Sigmoid colon (tissue), 7 donors: ENCODE results near the gene MACROD2. TPM values are rescaled to one million over a fixed set of nuclear protein-coding genes. Genes with fewer than 3 reads are reported as not detected.

Source experiments
- DNase-seq: peaks from one replicate; pipeline ENCODE4 v3.0.0-alpha.2; 2019
- H3K27ac ChIP-seq, 4 donors: fragments of 200-600 bp; sonication (generic); one replicate each; pipeline ENCODE4 v1.5.1; 2016 to 2019; ENCODE audit warnings: mild to moderate bottlenecking in 1 of 4
- H3K27me3 ChIP-seq, 3 donors: fragments of 200-600 bp; sonication (generic); one replicate each; pipeline ENCODE4 v1.5.1; 2019; ENCODE audit warnings: mild to moderate bottlenecking in 1 of 3
- H3K36me3 ChIP-seq, 4 donors: fragments of 200-600 bp; sonication (generic); one replicate each; pipeline ENCODE4 v1.5.1; 2016 to 2019
- H3K4me1 ChIP-seq, 4 donors: fragments of 200-600 bp; sonication (generic); one replicate each; pipeline ENCODE4 v1.5.1; 2017 to 2019
- H3K4me3 ChIP-seq, 4 donors: fragments of 200-600 bp; sonication (generic); one replicate each; pipeline ENCODE4 v1.5.1; 2017 to 2019; ENCODE audit warnings: mild to moderate bottlenecking in 2 of 4, moderate library complexity in 1 of 4
- H3K9me3 ChIP-seq, 4 donors: fragments of 200-600 bp in 3 of 4; sonication (generic) in 3 of 4; one replicate each; pipeline versions ENCODE4 v1.5.1 to v1.6.1; 2013 to 2019
- CTCF ChIP-seq, 4 experiments: fragments of 450-650 bp in 3 of 4; fragments of 200-600 bp in 1 of 4; IDR thresholded peaks; one replicate each; pipeline ENCODE4 v1.5.1; 2016 to 2019; ENCODE audit warnings: antibody characterized with exemption in 4 of 4, mild to moderate bottlenecking in 3 of 4, moderate library complexity in 2 of 4
- EP300 ChIP-seq, 4 donors: sonication (generic); formaldehyde crosslinking; IDR thresholded peaks; one replicate each; pipeline ENCODE4 v1.6.1; 2017; ENCODE audit warnings: antibody characterized with exemption in 4 of 4
- POLR2A ChIP-seq, 2 donors: fragments of 450-650 bp; IDR thresholded peaks; one replicate each; pipeline ENCODE4 v1.6.1; 2016; ENCODE audit warnings: antibody characterized with exemption in 2 of 2, mild to moderate bottlenecking in 2 of 2, moderate library complexity in 2 of 2
- POLR2AphosphoS5 ChIP-seq, 4 donors: sonication (generic); formaldehyde crosslinking; IDR thresholded peaks; one replicate each; pipeline ENCODE4 v1.6.1; 2017; ENCODE audit warnings: antibody characterized with exemption in 4 of 4
- WGBS, 2 donors: extraction: QIAGEN DNeasy Blood & Tissue Kit; methylation state at CpG; one replicate each; pipeline ENCODE4 v1.1.7; 2013; 5-methylcytosine and 5-hydroxymethylcytosine counted together
- intact Hi-C: fragments of 100-400 bp; cut with DNase I; formaldehyde crosslinking; loops from one replicate; pipeline ENCODE4 v1.15.1; 2023
- polyA plus RNA-seq, 3 donors: library from polyadenylated mRNA; stranded (reverse); fragments of 200-250 nt; gene quantifications; one replicate each; pipeline ENCODE4 v1.2.3, GENCODE V29; 2013
- total RNA-seq, 4 donors: library from RNA; depleted of rRNA; stranded (reverse); fragments of >200 nt; gene quantifications; one replicate each; pipeline ENCODE4 v1.1.0, GENCODE V29; 2016
- donor health status: healthy with polysubstance abuse.
- donor health status: Bipolar disorder and iron deficiency.
- donor health status: healthy.

Gene MACROD2
- total and polyA plus RNA-seq, 7 donors: 1.2 to 22.4 (median 5.8) TPM

DNA sequence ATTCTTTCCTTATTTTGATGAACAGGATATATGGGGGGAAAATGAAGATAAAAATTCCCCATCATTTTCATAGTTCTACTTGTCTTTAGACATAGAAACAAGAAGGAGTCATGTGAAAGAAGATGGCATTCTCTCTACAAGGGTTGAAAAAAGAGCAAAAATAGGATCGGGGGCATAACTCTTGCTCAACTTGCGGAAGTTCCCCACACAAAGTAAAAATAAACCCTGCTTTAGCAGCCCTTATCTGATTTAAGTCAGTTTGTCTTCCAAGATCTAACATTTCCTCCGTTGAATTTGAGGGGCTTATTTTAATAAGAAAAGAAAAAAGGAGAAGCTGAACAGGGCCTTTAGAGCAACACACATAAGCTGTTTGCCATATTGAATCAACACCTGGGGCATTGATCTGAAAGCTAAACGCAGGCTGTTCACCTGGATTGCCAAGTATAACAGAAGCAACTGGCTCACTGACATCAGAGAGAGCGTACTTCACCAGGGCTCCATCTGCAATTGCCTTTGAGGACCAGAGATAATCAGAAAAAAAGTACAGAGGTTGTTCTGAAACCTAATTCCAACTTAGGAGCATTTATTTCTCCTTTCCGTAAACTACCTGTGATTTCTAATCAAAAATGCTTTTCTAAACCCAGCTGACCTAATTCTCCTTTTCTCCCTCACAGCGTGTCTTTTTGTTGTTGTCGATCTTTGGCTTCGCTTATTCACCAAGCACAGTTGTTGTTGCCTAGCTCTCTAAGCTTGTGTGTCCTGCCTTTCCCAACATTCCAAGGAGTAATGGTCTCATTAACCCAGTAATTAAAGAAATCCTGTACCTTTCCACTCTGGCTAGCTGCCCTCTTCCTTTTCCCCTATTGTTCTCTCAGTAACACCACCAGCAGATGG lies 2010.0 kb downstream of the MACROD2 start:
- no peak for DNase-seq
- Histone ChIP-seq H3K27ac (no peak overlapping the region), H3K27me3 (no peaks in the 10 kb centered on the region), H3K9me3 (no peaks in the 10 kb centered on the region), H3K36me3 (no peaks in the 10 kb centered on the region), H3K4me1 (peaks cover 0 to 4% (median 0%) of the 10 kb centered on the region in 4 donors), H3K4me3 (no peak overlapping the region)
- 74 to 83% methylated on average over 9 of the region's 9 CpGs for WGBS, 2 donors
- TF ChIP-seq EP300 (IDR thresholded peaks at IDR 0.05) (no peak), POLR2A (IDR thresholded peaks at IDR 0.05) (no peak), POLR2AphosphoS5 (IDR thresholded peaks at IDR 0.05) (no peak), CTCF (IDR thresholded peaks at IDR 0.05) (no peak)
- intact Hi-C loops: no loop called here

GRCh38 chr20:16005915-16006493 lies 2010.7 kb downstream of the MACROD2 start:
- intact Hi-C loops: no loop called here
- H3K4me3 ChIP-seq: no peak overlapping the region
- DNase-seq: no peak
- no peak for TF ChIP-seq EP300 (IDR thresholded peaks at IDR 0.05)
- no peak for TF ChIP-seq POLR2AphosphoS5 (IDR thresholded peaks at IDR 0.05)
- no peak for TF ChIP-seq POLR2A (IDR thresholded peaks at IDR 0.05)
- no peak for TF ChIP-seq CTCF (IDR thresholded peaks at IDR 0.05)
- no peak overlapping the region for H3K27ac ChIP-seq
- WGBS, 2 donors: 85 to 88% methylated on average over 2 of the region's 2 CpGs
- H3K36me3 ChIP-seq: no peaks in the 10 kb centered on the region
- H3K9me3 ChIP-seq: no peaks in the 10 kb centered on the region
- no peaks in the 10 kb centered on the region for H3K27me3 ChIP-seq
- H3K4me1 ChIP-seq: peaks cover 0 to 4% (median 0%) of the 10 kb centered on the region in 4 donors

GRCh38 chr20:16007164-16007563 lies 2011.8 kb downstream of the MACROD2 start:
- intact Hi-C loops: no loop called here
- H3K27me3 ChIP-seq: no peaks in the 10 kb centered on the region
- 78 to 82% methylated on average over 3 of the region's 3 CpGs for WGBS, 2 donors

DNA sequence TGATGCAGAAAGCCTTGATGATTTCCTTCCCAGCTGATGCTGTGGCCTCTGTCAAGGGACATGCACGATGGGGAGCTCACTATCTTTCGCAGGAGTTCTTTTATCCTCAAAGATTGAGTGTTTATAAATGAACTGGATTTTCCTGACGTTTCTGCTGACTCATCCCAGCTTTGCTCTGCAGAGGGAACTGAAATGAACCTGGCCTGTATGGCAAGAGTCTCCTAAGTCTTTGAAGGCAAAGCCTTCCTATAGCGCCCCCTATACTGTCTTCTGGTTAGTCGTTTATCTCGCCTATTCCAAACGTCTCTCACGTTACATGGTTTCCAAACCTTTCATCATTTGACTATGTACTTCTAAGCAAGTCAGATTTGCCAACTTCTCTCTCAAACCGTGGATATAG lies 2012.6 kb downstream of the MACROD2 start:
- Histone ChIP-seq H3K4me1 (peaks cover 0 to 4% (median 0%) of the 10 kb centered on the region in 4 donors), H3K27me3 (no peaks in the 10 kb centered on the region), H3K4me3 (no peak overlapping the region), H3K36me3 (no peaks in the 10 kb centered on the region), H3K9me3 (no peaks in the 10 kb centered on the region), H3K27ac (no peak overlapping the region)
- DNase-seq: no peak
- 75 to 76% methylated on average over 9 of the region's 9 CpGs for WGBS, 2 donors
- intact Hi-C loops: no loop called here
- TF ChIP-seq CTCF (IDR thresholded peaks at IDR 0.05) (no peak), POLR2A (IDR thresholded peaks at IDR 0.05) (no peak), EP300 (IDR thresholded peaks at IDR 0.05) (no peak), POLR2AphosphoS5 (IDR thresholded peaks at IDR 0.05) (no peak)

More at GRCh38 chr20:16007164-16007563, 2011.8 kb downstream of the MACROD2 start:
- TF ChIP-seq POLR2A (IDR thresholded peaks at IDR 0.05) (no peak), CTCF (IDR thresholded peaks at IDR 0.05) (no peak), EP300 (IDR thresholded peaks at IDR 0.05) (no peak), POLR2AphosphoS5 (IDR thresholded peaks at IDR 0.05) (no peak)
- Histone ChIP-seq H3K4me1 (peaks cover 0 to 4% (median 0%) of the 10 kb centered on the region in 4 donors), H3K9me3 (no peaks in the 10 kb centered on the region), H3K36me3 (no peaks in the 10 kb centered on the region), H3K27ac (no peak overlapping the region), H3K4me3 (no peak overlapping the region)
- DNase-seq: no peak
